Neuronal stem cell (in vitro differentiated cells): ENCODE measurements around the gene SEMA3D.

Source experiments
- DNase-seq: peaks from one replicate; pipeline ENCODE4 v3.0.0-alpha.2; 2013; ENCODE audit warnings: low spot score
- H2AFZ ChIP-seq: one replicate; pipeline ENCODE4 v1.6.1; 2013; ENCODE audit warnings: mild to moderate bottlenecking, low read length, inconsistent platforms
- H2AK5ac ChIP-seq: 2 replicates; pipeline ENCODE4 v1.6.1; 2013; ENCODE audit warnings: low read depth, mild to moderate bottlenecking, inconsistent platforms, low read length, moderate library complexity, mixed read lengths
- H2BK120ac ChIP-seq: 2 replicates; pipeline ENCODE4 v1.6.1; 2013; ENCODE audit warnings: low read depth, mild to moderate bottlenecking, inconsistent platforms, low read length, moderate library complexity, mixed read lengths
- H2BK12ac ChIP-seq: one replicate; pipeline ENCODE4 v1.6.1; 2013; ENCODE audit warnings: low read length, inconsistent platforms
- H2BK15ac ChIP-seq: 2 replicates; pipeline ENCODE4 v1.6.1; 2013; ENCODE audit warnings: mild to moderate bottlenecking, low read length, inconsistent platforms, mixed read lengths
- H2BK5ac ChIP-seq: one replicate; pipeline ENCODE4 v1.6.1; 2013; ENCODE audit warnings: inconsistent platforms, mild to moderate bottlenecking, low read length, moderate library complexity
- H3K14ac ChIP-seq: one replicate; pipeline ENCODE4 v1.6.1; 2013; ENCODE audit warnings: low read length, inconsistent platforms
- H3K18ac ChIP-seq: 2 replicates; pipeline ENCODE4 v1.6.1; 2013; ENCODE audit warnings: low read length, inconsistent platforms
- H3K23ac ChIP-seq: 2 replicates; pipeline ENCODE4 v1.6.1; 2013; ENCODE audit warnings: low read depth, mild to moderate bottlenecking, mixed read lengths, low read length, inconsistent platforms; ENCODE audit not compliant: poor library complexity
- H3K27ac ChIP-seq: replicated peaks from 3 replicates; pipeline ENCODE4 v1.5.1; 2013; ENCODE audit warnings: low read length, inconsistent platforms
- H3K27me3 ChIP-seq, 3 experiments: 2 replicates each; pipeline ENCODE4 v1.6.1; 2013; ENCODE audit warnings: low read length in 3 of 3, mild to moderate bottlenecking in 2 of 3, inconsistent platforms in 1 of 3, low read depth in 1 of 3, mixed read lengths in 1 of 3, moderate library complexity in 1 of 3; ENCODE audit not compliant: control insufficient read depth in 3 of 3, insufficient read depth in 3 of 3
- H3K36me3 ChIP-seq, 2 donors: replicated peaks in 1 of 2; 2 replicates each; pipeline ENCODE4 v1.6.1; 2013; ENCODE audit warnings: low read length in 2 of 2; ENCODE audit not compliant: control insufficient read depth in 2 of 2, insufficient read depth in 2 of 2
- H3K4ac ChIP-seq: 2 replicates; pipeline ENCODE4 v1.6.1; 2013; ENCODE audit warnings: inconsistent platforms, mild to moderate bottlenecking, low read length, moderate library complexity
- H3K4me1 ChIP-seq, 2 donors: 1 replicate in 1 of 2; 2 replicates in 1 of 2; pipeline ENCODE4 v1.6.1; 2013; ENCODE audit warnings: low read length in 2 of 2, low read depth in 1 of 2; ENCODE audit not compliant: control insufficient read depth in 2 of 2, insufficient read depth in 1 of 2
- H3K4me2 ChIP-seq: one replicate; pipeline ENCODE4 v1.6.1; 2013; ENCODE audit warnings: mild to moderate bottlenecking, low read length, inconsistent platforms; ENCODE audit not compliant: insufficient read depth, poor library complexity, severe bottlenecking
- H3K4me3 ChIP-seq, 2 donors: 2 replicates each; pipeline ENCODE4 v1.5.1; 2013; ENCODE audit warnings: low read length in 2 of 2, mild to moderate bottlenecking in 2 of 2, inconsistent platforms in 1 of 2, moderate library complexity in 1 of 2
- H3K79me1 ChIP-seq: one replicate; pipeline ENCODE4 v1.6.1; 2013; ENCODE audit warnings: low read depth, mild to moderate bottlenecking, inconsistent platforms, low read length, moderate library complexity
- H3K9ac ChIP-seq: one replicate; pipeline ENCODE4 v1.6.1; 2013; ENCODE audit warnings: mild to moderate bottlenecking, low read depth, low read length, inconsistent platforms; ENCODE audit not compliant: poor library complexity
- H3K9me3 ChIP-seq, 2 donors: replicated peaks in 1 of 2; 2 replicates each; pipeline versions ENCODE3 to v1.6.1; 2013; ENCODE audit warnings: low read length in 2 of 2, mild to moderate bottlenecking in 2 of 2, inconsistent platforms in 1 of 2, low read depth in 1 of 2, mixed read lengths in 1 of 2, moderate library complexity in 1 of 2; ENCODE audit not compliant: control insufficient read depth in 2 of 2, insufficient read depth in 1 of 2
- H4K8ac ChIP-seq: one replicate; pipeline ENCODE4 v1.6.1; 2013; ENCODE audit warnings: low read depth, mild to moderate bottlenecking, inconsistent platforms, low read length, moderate library complexity
- H4K91ac ChIP-seq: one replicate; pipeline ENCODE4 v1.6.1; 2013; ENCODE audit warnings: low read length, low read depth, mild to moderate bottlenecking, inconsistent platforms; ENCODE audit not compliant: poor library complexity
- WGBS, 2 donors: extraction: QIAGEN DNeasy Blood & Tissue Kit; methylation state at CpG; one replicate each; pipeline ENCODE4 v1.1.7; 2013; ENCODE audit warnings: missing lambda C conversion rate in 2 of 2, mixed read lengths in 1 of 2; ENCODE audit not compliant: insufficient read length in 2 of 2, insufficient replicate concordance in 1 of 2; ENCODE audit errors: extremely low coverage in 2 of 2; 5-methylcytosine and 5-hydroxymethylcytosine counted together

The SEMA3D gene

DNA sequence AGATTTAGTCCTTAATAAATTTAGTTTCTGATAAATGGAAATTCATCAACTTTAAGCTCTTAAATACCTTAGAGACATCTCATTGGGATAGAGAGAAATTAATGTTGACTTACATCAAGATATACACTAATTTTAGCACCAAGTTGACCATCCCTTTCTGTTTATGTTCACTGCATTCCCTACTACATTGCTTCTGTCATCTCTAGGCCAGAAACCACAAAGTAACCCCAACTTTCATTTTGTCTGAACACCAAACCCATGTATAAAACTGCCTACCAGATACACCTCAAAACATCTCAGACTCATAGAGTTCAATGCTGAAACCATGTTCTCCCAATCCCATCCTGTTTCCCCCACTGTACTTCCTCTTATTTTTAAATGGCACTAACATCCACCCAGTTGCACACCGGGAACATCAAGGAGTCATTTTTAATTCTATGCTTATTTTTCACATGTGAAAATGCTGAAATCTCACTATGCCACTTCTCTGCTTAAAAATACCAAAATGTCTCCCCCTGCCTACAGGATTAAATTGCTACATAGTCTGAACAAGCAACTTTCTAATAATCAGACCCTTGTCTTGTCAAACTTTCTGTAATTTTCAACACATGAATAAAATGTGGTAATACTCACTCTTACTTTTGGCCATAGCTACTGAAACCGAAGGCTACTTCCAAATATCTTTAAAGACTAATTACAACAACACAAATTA lies 201.6 kb downstream of the SEMA3D start:
- H4K8ac ChIP-seq = no peak overlapping the region
- no peak overlapping the region for H2BK15ac ChIP-seq
- no peak overlapping the region for H2BK5ac ChIP-seq
- no peak overlapping the region for H2AK5ac ChIP-seq
- no peak overlapping the region for H4K91ac ChIP-seq
- H3K9me3 ChIP-seq = peaks cover 0 to 1% of the 10 kb centered on the region in 2 donors
- H3K79me1 ChIP-seq = no peaks in the 10 kb centered on the region
- H3K4ac ChIP-seq = no peak overlapping the region
- H3K23ac ChIP-seq = no peak overlapping the region
- H3K36me3 ChIP-seq = no peaks in the 10 kb centered on the region
- no peak overlapping the region for H2BK12ac ChIP-seq
- no peak overlapping the region for H3K4me3 ChIP-seq
- H3K18ac ChIP-seq = no peak overlapping the region
- no peak for DNase-seq
- H2BK120ac ChIP-seq = no peak overlapping the region
- H3K14ac ChIP-seq = no peak overlapping the region
- WGBS, 2 donors = no CpG with 5 or more reads among the region's 2 CpGs
- no peak overlapping the region for H3K27ac ChIP-seq
- no peak overlapping the region for H3K4me2 ChIP-seq
- no peak overlapping the region for H3K9ac ChIP-seq
- H3K27me3 ChIP-seq = no peaks in the 10 kb centered on the region
- no peak overlapping the region for H2AFZ ChIP-seq
- H3K4me1 ChIP-seq = no peaks in the 10 kb centered on the region

GRCh38 chr7:84982199-84982598 lies 204.7 kb downstream of the SEMA3D start:
- no peak overlapping the region for H2AFZ ChIP-seq
- no peak overlapping the region for H4K8ac ChIP-seq
- H3K14ac ChIP-seq = no peak overlapping the region
- no peak overlapping the region for H2BK12ac ChIP-seq
- no peak for DNase-seq
- H4K91ac ChIP-seq = no peak overlapping the region
- H3K23ac ChIP-seq = no peak overlapping the region
- no peak overlapping the region for H3K9ac ChIP-seq
- H2BK5ac ChIP-seq = no peak overlapping the region
- no peak overlapping the region for H3K4me3 ChIP-seq
- H3K4me2 ChIP-seq = no peak overlapping the region
- no peak overlapping the region for H2AK5ac ChIP-seq
- no peak overlapping the region for H3K27ac ChIP-seq
- peaks cover 0 to 1% of the 10 kb centered on the region in 2 donors for H3K9me3 ChIP-seq
- H3K79me1 ChIP-seq = no peaks in the 10 kb centered on the region
- no peak overlapping the region for H2BK120ac ChIP-seq
- no peaks in the 10 kb centered on the region for H3K36me3 ChIP-seq
- no peaks in the 10 kb centered on the region for H3K4me1 ChIP-seq
- H3K18ac ChIP-seq = no peak overlapping the region
- H2BK15ac ChIP-seq = no peak overlapping the region
- H3K27me3 ChIP-seq = no peaks in the 10 kb centered on the region
- no peak overlapping the region for H3K4ac ChIP-seq

GRCh38 chr7:84981055-84981976 lies 205.5 kb downstream of the SEMA3D start:
- H2AFZ ChIP-seq = peak overlapping the region; percentile 70
- no peak overlapping the region for H3K4me3 ChIP-seq
- no peak for DNase-seq
- no peak overlapping the region for H3K23ac ChIP-seq
- H4K91ac ChIP-seq = no peak overlapping the region
- no peaks in the 10 kb centered on the region for H3K79me1 ChIP-seq
- no peak overlapping the region for H3K27ac ChIP-seq
- H3K4ac ChIP-seq = no peak overlapping the region
- no peak overlapping the region for H2BK120ac ChIP-seq
- WGBS, 2 donors = no CpG with 5 or more reads among the region's 6 CpGs
- H2BK12ac ChIP-seq = no peak overlapping the region
- H2BK5ac ChIP-seq = no peak overlapping the region
- H3K27me3 ChIP-seq = no peaks in the 10 kb centered on the region
- H3K9me3 ChIP-seq = peaks cover 0 to 1% of the 10 kb centered on the region in 2 donors
- no peak overlapping the region for H2AK5ac ChIP-seq
- H4K8ac ChIP-seq = no peak overlapping the region
- no peak overlapping the region for H3K4me2 ChIP-seq
- no peak overlapping the region for H3K14ac ChIP-seq
- H2BK15ac ChIP-seq = no peak overlapping the region
- no peaks in the 10 kb centered on the region for H3K36me3 ChIP-seq
- no peak overlapping the region for H3K9ac ChIP-seq
- peak overlapping the region; percentile 13 for H3K18ac ChIP-seq
- no peaks in the 10 kb centered on the region for H3K4me1 ChIP-seq

DNA sequence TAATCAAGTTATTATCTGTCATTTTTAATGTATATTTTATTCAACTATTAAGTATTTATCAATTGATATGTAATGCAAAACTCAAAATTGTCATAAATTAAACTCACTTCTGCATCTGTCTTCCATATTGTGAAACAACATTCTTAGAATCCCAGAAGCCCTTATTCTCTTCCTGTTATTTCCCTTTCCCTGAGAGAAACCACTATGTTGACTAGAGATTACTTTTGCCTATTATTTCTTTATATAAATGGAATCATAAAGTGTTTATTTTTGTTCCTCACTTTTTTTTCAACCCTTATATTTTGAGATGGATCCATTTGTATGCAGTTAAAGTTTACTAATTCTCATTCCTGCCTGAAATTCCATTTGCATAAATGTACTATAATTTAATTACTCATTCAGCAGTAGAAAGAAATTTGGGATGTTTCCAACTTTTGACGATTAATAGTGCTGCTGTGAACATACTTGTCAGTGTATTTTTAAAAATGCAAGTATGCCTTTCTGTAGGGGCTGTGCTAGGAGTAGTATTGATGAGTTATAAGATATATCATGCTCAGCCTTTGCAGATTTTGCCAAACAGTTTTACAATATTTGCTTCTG lies 211.2 kb downstream of the SEMA3D start:
- no peak overlapping the region for H3K23ac ChIP-seq
- H3K9ac ChIP-seq = no peak overlapping the region
- no peak overlapping the region for H2AFZ ChIP-seq
- no peaks in the 10 kb centered on the region for H3K36me3 ChIP-seq
- H2BK15ac ChIP-seq = no peak overlapping the region
- H3K27ac ChIP-seq = no peak overlapping the region
- no peak overlapping the region for H2BK5ac ChIP-seq
- H3K79me1 ChIP-seq = no peaks in the 10 kb centered on the region
- no peak overlapping the region for H4K8ac ChIP-seq
- H3K14ac ChIP-seq = no peak overlapping the region
- H2AK5ac ChIP-seq = no peak overlapping the region
- WGBS, 2 donors = no CpG with 5 or more reads among the region's 1 CpG
- H2BK12ac ChIP-seq = no peak overlapping the region
- H2BK120ac ChIP-seq = no peak overlapping the region
- no peaks in the 10 kb centered on the region for H3K9me3 ChIP-seq
- H3K27me3 ChIP-seq = no peaks in the 10 kb centered on the region
- no peak overlapping the region for H3K4me2 ChIP-seq
- no peak overlapping the region for H4K91ac ChIP-seq
- no peaks in the 10 kb centered on the region for H3K4me1 ChIP-seq
- H3K4me3 ChIP-seq = no peak overlapping the region
- no peak overlapping the region for H3K18ac ChIP-seq
- no peak for DNase-seq
- H3K4ac ChIP-seq = no peak overlapping the region
